Measurements from ENCODE around the gene JMJD1C.
"Not testable (repeated sequence)": the region's sequence is repeated elsewhere in the genome, so short reads cannot be mapped to it uniquely, and the experiment has no call there.

The JMJD1C gene

GRCh38 chr10:63161592-63161991 is 304.2 kb downstream of the JMJD1C start:
- DNase-seq: no peak

- peak; percentile 85 for DNase-seq
Measured at GRCh38 chr10:63157845-63158624, 307.7 kb downstream of the JMJD1C start.

GRCh38 chr10:63156236-63156635 is 309.5 kb downstream of the JMJD1C start:
- peak; percentile 30 for DNase-seq

GRCh38 chr10:63155388-63156020 is 310.3 kb downstream of the JMJD1C start:
- DNase-seq: no peak

GRCh38 chr10:63154546-63155387 is 311.0 kb downstream of the JMJD1C start:
- DNase-seq: no peak

GRCh38 chr10:63153868-63154545 is 311.8 kb downstream of the JMJD1C start:
- DNase-seq: not testable (repeated sequence)

GRCh38 chr10:63150745-63151144 is 315.0 kb downstream of the JMJD1C start:
- no peak for DNase-seq

GRCh38 chr10:63146503-63146902 is 319.3 kb downstream of the JMJD1C start:
- no peak for DNase-seq

GRCh38 chr10:63145782-63146181 is 320.0 kb downstream of the JMJD1C start:
- DNase-seq: peak; percentile 37

GRCh38 chr10:63143987-63144386 is 321.8 kb downstream of the JMJD1C start:
- DNase-seq: no peak

- DNase-seq: no peak
Measured at GRCh38 chr10:63142136-63142535, 323.6 kb downstream of the JMJD1C start.

- no peak for DNase-seq
Measured at GRCh38 chr10:63140077-63140476, 325.7 kb downstream of the JMJD1C start.

GRCh38 chr10:63137306-63137705 is 328.5 kb downstream of the JMJD1C start:
- DNase-seq: no peak

GRCh38 chr10:63133821-63134557 is 331.8 kb downstream of the JMJD1C start:
- DNase-seq: peak; percentile 29

GRCh38 chr10:63133056-63133820 is 332.5 kb downstream of the JMJD1C start, which contains the start of gene NRBF2:
Gene NRBF2, plus strand, starts transcription at chr10:63133328. Its CDS starts 143 bp downstream, at chr10:63133471.
- peak; percentile 99 for DNase-seq

GRCh38 chr10:63132651-63133055 is 333.1 kb downstream of the JMJD1C start:
- DNase-seq: no peak

- DNase-seq: peak; percentile 43
Measured at GRCh38 chr10:63129888-63130287, 335.9 kb downstream of the JMJD1C start.

GRCh38 chr10:63128443-63128842 is 337.3 kb downstream of the JMJD1C start:
- DNase-seq: peak; percentile 71

- no peak for DNase-seq
Measured at GRCh38 chr10:63125459-63125858, 340.3 kb downstream of the JMJD1C start.

- DNase-seq: no peak
Measured at GRCh38 chr10:63123727-63124362, 341.9 kb downstream of the JMJD1C start.

GRCh38 chr10:63120554-63120953 is 345.2 kb downstream of the JMJD1C start:
- DNase-seq: peak; percentile 99
